Stimulated activated naive B cell treated with anti-CD40 and anti-IgM and Interleukin-4, amounts not matched to agents 10 μg/mL and 1 μg/mL and 100 μg/mL, for 72 hours (primary cell): ENCODE data around the gene ZNF423.

Source experiments
- ATAC-seq, 2 donors: fragments of 150-1000 bp; cut with Tn5 transposase; replicated peaks; 2 replicates each; pipeline ENCODE4 v1.10.0; 2021; ENCODE audit warnings: moderate library complexity in 1 of 2
- DNase-seq: peaks from one replicate; pipeline ENCODE4 v3.0.0; 2021
- H3K27ac Mint-ChIP-seq: one replicate; pipeline ENCODE4 v1.8.0; 2022; ENCODE audit warnings: mild to moderate bottlenecking, mixed read lengths
- H3K27me3 Mint-ChIP-seq, 2 donors: one replicate each; pipeline ENCODE4 v1.8.0; 2022; ENCODE audit warnings: mixed read lengths in 2 of 2
- H3K36me3 Mint-ChIP-seq, 2 donors: one replicate each; pipeline ENCODE4 v1.8.0; 2022; ENCODE audit warnings: mixed read lengths in 2 of 2, mild to moderate bottlenecking in 1 of 2
- H3K4me1 Mint-ChIP-seq, 2 donors: one replicate each; pipeline ENCODE4 v1.8.0; 2022; ENCODE audit warnings: mixed read lengths in 2 of 2, mild to moderate bottlenecking in 1 of 2
- H3K4me3 Mint-ChIP-seq, 2 donors: one replicate each; pipeline ENCODE4 v1.8.0; 2022; ENCODE audit warnings: mild to moderate bottlenecking in 2 of 2, mixed read lengths in 2 of 2, moderate library complexity in 1 of 2
- H3K9me3 Mint-ChIP-seq, 2 donors: one replicate each; pipeline ENCODE4 v1.8.0; 2022; ENCODE audit warnings: mixed read lengths in 2 of 2, mild to moderate bottlenecking in 1 of 2

Gene ZNF423

DNA sequence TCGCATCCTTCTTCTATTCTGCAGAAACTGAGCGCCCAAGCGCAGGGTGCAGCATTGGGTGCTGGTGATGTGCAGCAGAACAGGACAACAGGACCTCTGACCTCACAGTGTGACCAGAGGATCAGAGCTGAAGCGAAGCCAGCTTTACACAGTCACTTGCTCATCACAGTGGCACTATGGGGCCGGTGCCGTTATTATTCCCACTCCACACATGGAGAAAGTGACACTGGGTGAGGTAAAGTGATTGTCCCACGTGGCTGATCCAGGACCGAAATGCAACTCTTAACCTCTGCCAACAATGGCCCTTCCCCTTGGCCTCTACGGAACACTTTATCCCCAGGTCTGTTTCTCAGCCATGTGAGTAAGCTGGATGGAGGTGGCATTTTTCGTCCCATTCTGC lies 311.1 kb downstream of the ZNF423 start:
- peaks cover 5 to 9% of the 10 kb centered on the region in 2 donors for H3K9me3 Mint-ChIP-seq

DNA sequence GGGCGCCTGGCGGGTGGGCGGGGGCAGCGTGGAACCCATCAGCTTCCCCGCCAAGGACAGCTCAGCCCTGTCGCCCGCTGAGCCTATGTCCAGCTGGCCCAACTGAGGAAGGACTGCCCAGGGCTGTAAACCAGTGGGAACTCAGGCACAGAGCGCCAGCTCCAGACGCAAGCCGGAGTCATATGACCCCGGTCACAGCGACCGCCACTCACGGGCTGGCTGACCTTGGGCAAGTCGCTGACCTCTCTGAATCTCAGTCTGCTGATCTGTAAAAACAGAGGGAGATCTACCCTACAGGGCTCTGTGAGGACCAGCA lies 312.3 kb downstream of the ZNF423 start:
- peaks cover 0 to 4% of the 10 kb centered on the region in 2 donors for H3K27me3 Mint-ChIP-seq
- no peak overlapping the region for H3K27ac Mint-ChIP-seq
- peaks cover 0 to 3% of the 10 kb centered on the region in 2 donors for H3K36me3 Mint-ChIP-seq
- no peak overlapping the region for H3K4me3 Mint-ChIP-seq
- no peaks in the 10 kb centered on the region for H3K4me1 Mint-ChIP-seq
- H3K9me3 Mint-ChIP-seq = peaks cover 5 to 9% of the 10 kb centered on the region in 2 donors
- DNase-seq (no peak), ATAC-seq (no peak)

More for the DNA sequence above, 311.1 kb downstream of the ZNF423 start:
- ATAC-seq (no peak), DNase-seq (no peak)
- no peak overlapping the region for H3K4me3 Mint-ChIP-seq
- no peaks in the 10 kb centered on the region for H3K4me1 Mint-ChIP-seq
- H3K36me3 Mint-ChIP-seq = peaks cover 0 to 3% of the 10 kb centered on the region in 2 donors
- H3K27ac Mint-ChIP-seq = no peak overlapping the region
- H3K27me3 Mint-ChIP-seq = peaks cover 0 to 4% of the 10 kb centered on the region in 2 donors

DNA sequence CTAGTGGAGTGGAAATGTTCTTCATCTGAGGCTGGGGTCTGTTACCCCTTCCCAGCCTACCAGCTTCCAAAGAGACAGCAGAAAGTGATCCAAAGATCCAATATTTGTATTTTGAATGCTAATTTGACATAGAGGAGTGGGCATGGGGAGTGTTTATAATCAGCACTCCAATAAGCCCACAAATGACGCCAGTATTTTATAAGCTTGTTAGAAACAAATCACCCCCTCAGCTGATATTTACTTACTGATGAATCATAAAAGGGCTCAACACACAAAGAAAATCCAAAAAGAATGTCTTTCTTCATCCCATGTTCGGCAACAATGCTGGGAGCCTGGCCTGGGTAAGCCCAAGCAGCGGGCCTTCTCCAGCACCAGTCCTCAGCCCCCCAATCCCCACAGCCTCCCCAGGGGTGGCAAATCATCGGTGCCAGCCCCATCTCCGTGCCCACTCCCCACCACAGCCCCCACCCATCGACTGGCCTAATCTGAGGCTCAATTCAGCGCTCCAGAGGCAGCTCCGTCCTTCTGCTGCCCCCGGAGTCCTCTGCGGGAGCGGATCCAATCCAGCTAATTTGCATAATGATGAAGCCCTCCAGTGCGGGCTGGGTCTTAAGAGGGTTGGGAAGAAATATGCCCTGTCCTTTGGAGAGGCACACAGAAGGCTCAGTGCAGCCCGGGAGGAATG lies 312.8 kb downstream of the ZNF423 start:
- peaks cover 0 to 8% of the 10 kb centered on the region in 2 donors for H3K27me3 Mint-ChIP-seq
- H3K27ac Mint-ChIP-seq = no peak overlapping the region
- ATAC-seq (no peak), DNase-seq (no peak)
- H3K9me3 Mint-ChIP-seq = peaks cover 5 to 9% of the 10 kb centered on the region in 2 donors
- H3K36me3 Mint-ChIP-seq = peaks cover 0 to 3% of the 10 kb centered on the region in 2 donors
- H3K4me1 Mint-ChIP-seq = no peaks in the 10 kb centered on the region
- H3K4me3 Mint-ChIP-seq = no peak overlapping the region

DNA sequence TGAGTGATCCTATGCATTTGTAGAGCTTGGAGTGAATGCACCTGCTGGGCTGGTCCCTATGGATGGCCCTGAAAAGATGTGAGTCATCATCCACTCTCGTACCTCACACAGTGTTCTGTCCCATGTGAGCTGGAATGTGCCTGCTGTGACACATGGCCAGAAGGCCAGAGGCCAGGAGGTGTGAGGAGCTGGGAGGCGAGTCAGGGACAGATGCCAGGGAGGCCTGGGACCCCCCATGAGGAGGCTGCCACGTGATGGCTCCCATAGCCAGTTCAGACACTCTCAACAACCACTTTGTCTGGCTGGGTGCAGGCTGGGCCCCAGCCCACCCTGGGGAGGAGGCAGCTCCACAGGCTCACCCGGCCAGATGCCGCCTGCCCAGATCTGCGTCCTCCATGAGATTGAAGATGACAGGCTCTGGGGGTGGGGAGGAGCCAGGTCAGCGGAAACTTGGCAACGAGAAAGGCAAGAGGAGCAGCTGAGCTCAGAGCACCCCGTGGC lies 313.5 kb downstream of the ZNF423 start:
- DNase-seq (no peak), ATAC-seq (no peak)
- Mint-ChIP-seq H3K4me3 (no peak overlapping the region), H3K36me3 (peaks cover 0 to 3% of the 10 kb centered on the region in 2 donors), H3K27ac (no peak overlapping the region), H3K9me3 (peaks cover 5 to 9% of the 10 kb centered on the region in 2 donors), H3K27me3 (peaks cover 4 to 8% of the 10 kb centered on the region in 2 donors), H3K4me1 (no peaks in the 10 kb centered on the region)

DNA sequence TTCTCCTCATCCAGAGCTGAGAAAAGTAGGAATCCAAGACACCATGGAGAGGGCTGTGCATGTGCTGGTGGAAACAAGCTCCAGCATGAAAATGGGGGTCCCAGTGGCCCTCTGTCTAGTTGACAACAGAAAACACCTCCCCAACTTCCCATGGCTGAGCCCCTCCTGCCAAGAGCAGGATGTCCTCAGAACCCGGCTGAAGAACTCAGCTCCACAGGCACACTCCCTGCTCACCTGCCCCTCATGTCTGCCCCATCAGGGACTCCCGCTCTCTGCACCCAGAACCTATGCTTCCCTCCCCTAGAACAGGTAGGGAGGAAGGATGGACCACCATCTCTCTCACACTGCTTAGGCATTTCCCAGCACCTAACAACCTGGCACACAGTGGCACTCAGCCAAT lies 315.1 kb downstream of the ZNF423 start:
- H3K9me3 Mint-ChIP-seq = peaks cover 5 to 9% of the 10 kb centered on the region in 2 donors
- no peak overlapping the region for H3K27ac Mint-ChIP-seq
- H3K27me3 Mint-ChIP-seq = peaks cover 4 to 5% of the 10 kb centered on the region in 2 donors
- no peaks in the 10 kb centered on the region for H3K4me1 Mint-ChIP-seq
- DNase-seq (no peak), ATAC-seq (no peak)
- no peak overlapping the region for H3K4me3 Mint-ChIP-seq
- peaks cover 0 to 3% of the 10 kb centered on the region in 2 donors for H3K36me3 Mint-ChIP-seq

DNA sequence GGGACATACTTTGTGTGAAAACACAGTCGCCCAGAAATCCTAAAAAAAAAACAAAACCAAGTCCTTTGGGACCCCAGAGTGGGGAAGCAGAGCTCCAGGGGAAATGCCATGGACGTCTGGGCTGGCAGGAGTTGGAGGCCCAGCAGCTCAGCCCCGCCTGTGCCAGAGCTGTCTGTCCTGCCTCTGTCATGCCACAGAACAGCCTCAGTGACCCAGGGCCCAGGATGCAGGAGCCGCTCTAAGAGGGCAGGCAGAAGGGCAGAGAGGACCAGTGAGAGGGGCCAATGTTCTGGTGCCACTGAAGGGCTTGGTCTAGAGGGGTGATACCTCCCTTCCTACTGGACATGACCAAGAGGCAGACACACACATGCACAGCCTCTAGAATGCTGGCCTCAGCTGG lies 316.2 kb downstream of the ZNF423 start:
- Mint-ChIP-seq H3K27me3 (peaks cover 4 to 5% of the 10 kb centered on the region in 2 donors), H3K36me3 (peaks cover 0 to 3% of the 10 kb centered on the region in 2 donors), H3K27ac (no peak overlapping the region), H3K4me3 (no peak overlapping the region), H3K4me1 (no peaks in the 10 kb centered on the region), H3K9me3 (peaks cover 5 to 9% of the 10 kb centered on the region in 2 donors)
- ATAC-seq = peak in 1 of 2 donors; percentile 19
- DNase-seq = no peak

DNA sequence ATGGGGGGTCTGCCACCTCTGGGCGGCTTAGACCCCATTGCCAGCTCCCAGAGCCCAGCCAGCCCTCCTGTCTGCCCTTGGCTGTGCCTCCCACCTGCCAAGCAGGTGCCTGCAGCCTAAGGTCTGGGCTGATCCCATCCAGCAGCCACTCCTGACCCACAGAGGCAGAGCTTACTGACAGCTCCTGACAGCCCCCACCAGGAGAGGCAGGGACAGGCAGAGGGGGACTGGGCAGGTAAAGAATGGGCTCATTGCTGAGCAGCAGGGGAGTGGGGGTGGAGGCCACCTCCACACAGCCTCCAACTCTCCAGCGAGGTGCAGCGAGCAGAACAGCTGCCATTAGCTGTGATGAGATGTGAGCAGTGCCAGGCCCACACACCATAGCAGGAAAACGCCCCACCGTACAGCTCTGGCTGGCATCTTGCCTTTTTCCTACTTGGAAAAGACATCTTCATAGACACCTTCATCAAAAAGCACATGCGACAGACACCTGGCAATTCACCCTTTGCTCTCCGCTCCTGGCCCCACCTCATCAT lies 317.9 kb downstream of the ZNF423 start:
- peaks cover 5 to 9% of the 10 kb centered on the region in 2 donors for H3K9me3 Mint-ChIP-seq
- H3K4me1 Mint-ChIP-seq = no peaks in the 10 kb centered on the region
- peaks cover 5 to 8% of the 10 kb centered on the region in 2 donors for H3K27me3 Mint-ChIP-seq
- H3K27ac Mint-ChIP-seq = no peak overlapping the region
- DNase-seq (no peak), ATAC-seq (no peak)
- no peak overlapping the region for H3K4me3 Mint-ChIP-seq
- H3K36me3 Mint-ChIP-seq = peaks cover 0 to 3% of the 10 kb centered on the region in 2 donors

DNA sequence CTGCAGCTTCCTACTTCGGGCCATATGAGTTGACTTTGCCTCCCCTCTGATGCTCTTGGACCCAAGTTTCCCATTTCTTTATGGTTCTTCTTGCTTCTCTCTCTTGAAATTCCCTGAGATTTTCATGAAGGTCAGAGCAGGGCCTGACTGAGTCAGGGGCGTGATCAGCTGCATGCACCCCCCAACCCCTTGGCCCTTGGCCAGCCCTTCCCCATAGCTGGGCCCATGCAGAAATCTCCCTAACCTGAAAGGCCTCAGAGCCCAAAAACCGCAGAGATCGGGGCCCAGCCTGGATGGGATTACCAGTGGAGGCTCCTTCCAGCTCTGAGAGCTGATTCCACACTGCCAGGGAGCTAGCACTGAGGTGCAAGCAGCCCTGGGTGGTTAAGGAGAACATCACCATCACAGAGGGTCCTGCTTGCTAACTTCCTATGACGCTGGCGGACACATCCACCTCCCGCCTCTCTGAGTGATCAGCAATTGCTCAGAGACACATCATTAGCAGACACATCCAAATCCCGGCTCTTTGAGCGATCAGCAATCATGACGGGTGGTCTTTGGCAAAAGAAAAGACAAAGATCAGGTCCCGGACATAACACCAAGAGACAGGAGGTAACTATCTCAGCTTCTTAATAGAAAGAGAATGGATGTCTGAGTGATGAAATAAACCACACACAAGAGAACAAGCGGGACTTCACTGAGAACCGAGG lies 320.9 kb downstream of the ZNF423 start:
- no peak for ATAC-seq
- Mint-ChIP-seq H3K27me3 (peaks cover 17 to 22% of the 10 kb centered on the region in 2 donors), H3K9me3 (no peaks in the 10 kb centered on the region), H3K4me3 (no peak overlapping the region), H3K36me3 (no peaks in the 10 kb centered on the region), H3K4me1 (peaks cover 2 to 12% of the 10 kb centered on the region in 2 donors), H3K27ac (no peak overlapping the region)
- no peak for DNase-seq

DNA sequence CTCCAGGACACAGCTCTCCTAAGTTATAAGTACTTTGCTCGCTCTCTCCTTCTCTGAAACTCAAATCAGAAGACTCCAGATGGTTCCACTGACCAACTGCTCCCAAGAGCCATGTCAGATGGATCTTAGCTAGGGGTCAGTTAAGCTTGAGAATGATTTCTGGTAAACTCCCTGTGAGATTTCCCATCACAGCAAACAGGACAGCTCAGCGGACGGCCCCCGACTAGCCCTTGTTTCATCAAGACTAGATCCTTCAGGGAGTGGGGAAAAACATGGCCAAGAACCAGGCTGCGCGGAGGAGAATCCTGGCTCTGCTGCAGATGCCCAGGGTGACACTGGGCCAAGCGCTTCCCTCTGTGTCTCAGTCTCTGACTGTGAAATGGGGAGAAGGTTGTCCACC lies 322.5 kb downstream of the ZNF423 start:
- Mint-ChIP-seq H3K9me3 (no peaks in the 10 kb centered on the region), H3K4me1 (peaks cover 5 to 21% of the 10 kb centered on the region in 2 donors), H3K27me3 (peaks cover 22 to 34% of the 10 kb centered on the region in 2 donors), H3K4me3 (no peak overlapping the region), H3K27ac (no peak overlapping the region), H3K36me3 (no peaks in the 10 kb centered on the region)
- ATAC-seq (no peak), DNase-seq (no peak)

DNA sequence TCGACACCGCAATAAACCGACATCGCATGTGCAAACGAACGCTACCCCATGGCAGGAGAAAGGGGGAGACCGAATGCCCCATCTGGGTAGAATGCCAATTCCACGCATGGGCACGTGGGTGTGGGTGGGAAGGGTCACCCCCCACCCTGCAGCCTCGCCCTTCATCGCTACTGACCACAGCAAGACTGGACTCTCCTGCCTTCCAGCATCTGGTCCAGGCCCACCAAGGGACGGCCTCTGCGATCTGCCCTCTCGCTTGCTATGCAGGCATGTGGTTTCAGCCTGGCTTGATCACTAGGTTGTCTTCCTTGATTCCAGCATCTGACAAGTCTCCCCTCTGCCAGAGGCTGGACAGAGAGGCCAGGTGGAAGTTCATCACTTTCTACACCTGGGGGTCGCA lies 323.0 kb downstream of the ZNF423 start:
- Mint-ChIP-seq H3K36me3 (no peaks in the 10 kb centered on the region), H3K9me3 (no peaks in the 10 kb centered on the region), H3K27ac (no peak overlapping the region), H3K4me1 (peaks cover 10 to 27% of the 10 kb centered on the region in 2 donors), H3K27me3 (peaks cover 26 to 39% of the 10 kb centered on the region in 2 donors), H3K4me3 (no peak overlapping the region)
- ATAC-seq (no peak), DNase-seq (no peak)

DNA sequence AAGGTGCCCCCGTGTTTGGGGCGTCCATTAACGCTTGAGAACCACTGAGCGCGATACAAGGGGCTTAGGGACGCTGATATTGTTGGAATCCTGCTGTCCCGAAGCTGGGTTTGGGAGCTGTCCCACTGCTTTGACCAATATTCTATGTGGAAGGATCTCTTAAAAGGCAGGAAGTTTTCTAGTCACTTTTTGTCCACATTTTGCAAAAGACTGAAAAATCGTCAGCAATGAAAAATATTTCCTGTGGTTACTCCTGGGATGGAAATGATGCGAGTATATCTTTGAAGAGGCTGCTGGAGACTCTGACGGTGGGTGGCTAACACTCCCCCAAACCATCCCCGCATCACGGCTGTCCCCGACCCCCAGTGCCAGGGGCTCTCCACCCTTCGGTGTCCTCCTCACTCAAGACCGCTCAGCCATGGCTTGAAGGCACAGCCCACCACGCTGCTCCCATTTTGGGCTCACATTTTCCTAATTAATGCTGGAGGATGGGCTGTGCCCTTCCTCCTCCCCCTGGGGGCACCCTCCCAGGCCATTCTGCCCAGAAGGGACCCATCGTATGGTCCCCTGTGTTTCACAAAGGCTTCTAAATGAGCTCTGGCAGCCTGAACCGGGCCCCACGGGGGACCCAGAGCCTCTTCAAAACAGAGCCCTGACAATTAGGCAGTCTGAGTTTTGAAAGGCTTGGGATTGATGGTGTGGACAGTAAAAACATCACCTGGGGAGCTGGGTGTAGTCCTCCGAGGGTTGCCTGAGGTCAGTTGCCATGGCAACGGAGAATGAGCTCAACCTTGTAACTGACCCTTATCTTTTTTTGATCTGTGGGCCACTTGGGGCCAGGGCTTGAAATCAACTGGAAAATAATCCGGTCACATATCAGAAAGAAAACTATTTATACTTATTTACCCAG lies 323.7 kb downstream of the ZNF423 start:
- H3K4me3 Mint-ChIP-seq = no peak overlapping the region
- no peak overlapping the region for H3K27ac Mint-ChIP-seq
- H3K9me3 Mint-ChIP-seq = no peaks in the 10 kb centered on the region
- H3K4me1 Mint-ChIP-seq = peaks cover 15 to 34% of the 10 kb centered on the region in 2 donors
- ATAC-seq (no peak), DNase-seq (no peak)
- H3K27me3 Mint-ChIP-seq = peaks cover 30 to 41% of the 10 kb centered on the region in 2 donors
- no peaks in the 10 kb centered on the region for H3K36me3 Mint-ChIP-seq

DNA sequence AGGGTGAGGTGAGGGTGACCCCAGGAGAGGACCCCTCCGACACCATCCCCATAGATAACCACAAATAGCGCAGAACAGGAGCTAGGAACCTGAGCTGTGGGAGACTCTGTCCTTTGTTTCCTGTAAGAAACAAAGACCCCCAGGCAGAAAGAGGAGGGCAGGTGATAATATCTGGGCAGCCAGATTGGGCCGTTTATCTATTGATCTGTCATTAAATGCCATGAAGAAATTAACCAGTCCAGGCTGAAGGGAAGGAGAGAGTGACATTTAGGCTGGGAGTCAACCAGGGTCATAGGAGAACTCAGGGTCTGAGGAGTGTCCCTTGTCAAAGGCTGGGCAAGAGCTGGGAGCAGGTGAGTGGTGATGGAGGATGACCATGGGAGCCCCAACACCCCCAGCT lies 324.5 kb downstream of the ZNF423 start:
- no peak for ATAC-seq
- H3K27me3 Mint-ChIP-seq = peaks cover 32 to 45% of the 10 kb centered on the region in 2 donors
- H3K9me3 Mint-ChIP-seq = no peaks in the 10 kb centered on the region
- DNase-seq = no peak
- H3K4me1 Mint-ChIP-seq = peaks cover 15 to 37% of the 10 kb centered on the region in 2 donors
- no peak overlapping the region for H3K27ac Mint-ChIP-seq
- no peaks in the 10 kb centered on the region for H3K36me3 Mint-ChIP-seq
- no peak overlapping the region for H3K4me3 Mint-ChIP-seq

DNA sequence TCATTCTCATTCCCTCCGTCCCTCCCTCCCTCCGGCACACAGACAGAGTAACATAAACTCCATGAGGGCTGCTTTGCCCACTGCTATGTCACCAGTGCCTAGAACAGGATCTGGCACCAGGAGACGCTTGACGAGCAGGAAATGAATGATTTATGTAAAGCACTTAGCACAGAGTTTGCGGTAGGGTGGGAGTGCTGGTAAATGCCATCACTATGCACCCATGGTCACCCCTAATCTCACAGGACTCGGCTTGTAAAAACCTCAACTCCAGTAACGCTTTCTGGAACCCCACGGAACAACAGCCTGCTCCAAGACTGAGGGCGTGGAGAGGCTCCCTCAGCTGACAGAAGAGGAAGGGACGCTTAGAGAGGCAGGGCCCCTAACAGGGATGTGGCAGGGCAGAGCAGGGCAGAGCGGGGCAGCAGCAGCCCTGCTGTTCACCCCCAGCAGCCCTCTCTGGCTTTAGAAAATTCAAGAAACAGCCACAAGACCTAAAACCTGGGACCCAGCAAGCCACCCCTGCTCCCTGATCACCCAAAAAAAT lies 325.4 kb downstream of the ZNF423 start:
- Mint-ChIP-seq H3K36me3 (no peaks in the 10 kb centered on the region), H3K27ac (peak overlapping the region; percentile 68), H3K27me3 (peaks cover 32 to 47% of the 10 kb centered on the region in 2 donors), H3K4me3 (no peak overlapping the region), H3K4me1 (peaks cover 15 to 37% of the 10 kb centered on the region in 2 donors), H3K9me3 (no peaks in the 10 kb centered on the region)
- no peak for ATAC-seq
- DNase-seq = no peak
